HT1080 (cell line): Measurements from ENCODE around the gene CRIM1. TPM values are rescaled to one million over a fixed set of nuclear protein-coding genes. Genes with fewer than 3 reads are reported as not detected.
"Not testable (repeated sequence)": the region's sequence is repeated elsewhere in the genome, so short reads cannot be mapped to it uniquely, and the experiment has no call there.

ENCODE experiments used
- DNase-seq: peaks from one replicate; pipeline ENCODE4 v3.0.0-alpha.2; 2015; ENCODE audit warnings: low read depth
- polyA plus RNA-seq, 2 experiments: library from polyadenylated mRNA; depleted of rRNA; stranded (reverse); fragments of >200 nt; gene quantifications; 2 replicates each; pipeline ENCODE4 v1.2.3, GENCODE V29; 2015
- total RNA-seq: library from RNA; depleted of rRNA; stranded (reverse); fragments of >200 nt; shearing (Covaris generic); gene quantifications from 2 replicates; pipeline ENCODE4 v1.2.3, GENCODE V29; 2014; rRNA removed

Gene CRIM1, protein sequence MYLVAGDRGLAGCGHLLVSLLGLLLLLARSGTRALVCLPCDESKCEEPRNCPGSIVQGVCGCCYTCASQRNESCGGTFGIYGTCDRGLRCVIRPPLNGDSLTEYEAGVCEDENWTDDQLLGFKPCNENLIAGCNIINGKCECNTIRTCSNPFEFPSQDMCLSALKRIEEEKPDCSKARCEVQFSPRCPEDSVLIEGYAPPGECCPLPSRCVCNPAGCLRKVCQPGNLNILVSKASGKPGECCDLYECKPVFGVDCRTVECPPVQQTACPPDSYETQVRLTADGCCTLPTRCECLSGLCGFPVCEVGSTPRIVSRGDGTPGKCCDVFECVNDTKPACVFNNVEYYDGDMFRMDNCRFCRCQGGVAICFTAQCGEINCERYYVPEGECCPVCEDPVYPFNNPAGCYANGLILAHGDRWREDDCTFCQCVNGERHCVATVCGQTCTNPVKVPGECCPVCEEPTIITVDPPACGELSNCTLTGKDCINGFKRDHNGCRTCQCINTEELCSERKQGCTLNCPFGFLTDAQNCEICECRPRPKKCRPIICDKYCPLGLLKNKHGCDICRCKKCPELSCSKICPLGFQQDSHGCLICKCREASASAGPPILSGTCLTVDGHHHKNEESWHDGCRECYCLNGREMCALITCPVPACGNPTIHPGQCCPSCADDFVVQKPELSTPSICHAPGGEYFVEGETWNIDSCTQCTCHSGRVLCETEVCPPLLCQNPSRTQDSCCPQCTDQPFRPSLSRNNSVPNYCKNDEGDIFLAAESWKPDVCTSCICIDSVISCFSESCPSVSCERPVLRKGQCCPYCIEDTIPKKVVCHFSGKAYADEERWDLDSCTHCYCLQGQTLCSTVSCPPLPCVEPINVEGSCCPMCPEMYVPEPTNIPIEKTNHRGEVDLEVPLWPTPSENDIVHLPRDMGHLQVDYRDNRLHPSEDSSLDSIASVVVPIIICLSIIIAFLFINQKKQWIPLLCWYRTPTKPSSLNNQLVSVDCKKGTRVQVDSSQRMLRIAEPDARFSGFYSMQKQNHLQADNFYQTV
- total RNA-seq: 113 and 135 TPM in 2 replicates
- polyA plus RNA-seq (2015; cell fraction: cytosol; rRNA removed): 162 and 192 TPM in 2 replicates
- polyA plus RNA-seq (2015; cell fraction: nucleus; rRNA removed): 374 and 390 TPM in 2 replicates

DNA sequence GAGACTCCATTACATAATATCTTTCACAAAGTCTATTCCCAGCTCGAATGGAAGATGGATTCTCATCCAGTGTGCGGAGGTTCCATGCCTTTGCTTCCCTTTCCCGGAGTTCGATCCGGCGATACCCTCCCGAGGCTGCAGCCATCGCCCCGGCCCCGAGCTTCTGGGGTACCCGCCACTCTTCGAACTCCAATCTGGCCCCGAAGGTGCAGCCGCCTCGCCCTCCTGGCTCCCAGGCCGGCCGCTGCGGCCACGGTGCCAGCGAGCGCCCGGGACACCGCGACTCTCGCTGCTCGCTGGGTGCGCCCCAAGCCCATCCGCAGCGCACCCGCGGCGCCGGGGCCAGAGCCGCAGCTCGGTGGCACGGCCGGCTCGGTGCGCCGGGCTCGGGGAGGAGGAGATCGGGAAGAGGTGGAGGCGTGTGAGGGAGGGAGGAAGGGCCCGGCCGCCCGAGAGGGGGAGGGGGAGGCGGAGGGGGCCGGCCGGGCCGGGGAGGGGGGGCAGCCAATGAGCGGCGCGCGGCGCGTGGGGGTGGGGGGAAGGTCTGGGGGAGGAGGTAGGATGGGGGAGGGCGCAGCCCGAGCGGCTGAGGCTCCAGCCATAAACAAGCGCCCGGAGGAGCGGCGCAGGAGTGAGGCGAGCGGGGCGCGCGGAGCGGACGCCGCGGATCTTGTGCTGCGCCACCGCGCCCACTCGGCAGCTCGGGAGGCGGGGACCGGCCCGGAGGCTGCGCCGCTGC lies at the start of gene CRIM1:
Gene CRIM1 (plus strand): TSS at position 628 of the 739 bp plus-strand sequence. CDS start 515 bp downstream, outside the sequence.
- DNase-seq: peak; percentile 83

DNA sequence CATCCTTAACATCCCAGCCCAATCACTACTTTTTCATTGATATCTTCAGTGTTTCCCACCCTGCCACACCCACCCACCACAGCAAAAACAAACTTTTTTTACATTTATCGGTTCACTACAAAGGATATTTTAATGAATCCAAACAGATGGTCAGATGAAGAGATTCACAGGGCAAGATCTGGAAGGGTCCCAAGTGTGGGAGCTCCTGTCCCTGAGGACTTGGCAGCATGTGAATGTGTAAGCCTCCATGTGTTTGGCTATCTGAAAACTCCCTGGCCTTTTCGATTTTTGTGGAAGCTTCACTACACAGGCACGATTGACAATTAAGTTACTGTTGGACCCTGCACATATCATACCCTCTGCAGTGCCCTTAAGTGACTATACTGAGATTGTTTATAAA lies 48.1 kb upstream of the CRIM1 start:
- DNase-seq: no peak

DNA sequence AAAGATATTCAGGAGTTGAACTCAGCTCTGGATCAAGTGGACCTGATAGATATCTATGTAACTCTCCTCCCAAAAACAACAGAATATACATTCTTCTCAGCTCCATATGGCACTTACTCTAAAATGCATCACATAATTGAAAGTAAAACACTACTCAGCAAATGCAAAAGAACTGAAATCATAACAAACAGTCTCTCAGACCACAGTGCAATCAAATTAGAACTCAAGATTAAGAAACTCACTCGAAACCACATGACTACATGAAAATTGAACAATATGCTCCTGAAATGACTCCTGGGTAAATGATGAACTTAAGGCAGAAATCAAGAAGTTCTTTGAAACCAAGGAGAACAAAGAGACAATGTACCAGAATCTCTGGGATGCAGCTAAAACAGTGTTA lies 45.1 kb upstream of the CRIM1 start:
- DNase-seq: not testable (repeated sequence)

DNA sequence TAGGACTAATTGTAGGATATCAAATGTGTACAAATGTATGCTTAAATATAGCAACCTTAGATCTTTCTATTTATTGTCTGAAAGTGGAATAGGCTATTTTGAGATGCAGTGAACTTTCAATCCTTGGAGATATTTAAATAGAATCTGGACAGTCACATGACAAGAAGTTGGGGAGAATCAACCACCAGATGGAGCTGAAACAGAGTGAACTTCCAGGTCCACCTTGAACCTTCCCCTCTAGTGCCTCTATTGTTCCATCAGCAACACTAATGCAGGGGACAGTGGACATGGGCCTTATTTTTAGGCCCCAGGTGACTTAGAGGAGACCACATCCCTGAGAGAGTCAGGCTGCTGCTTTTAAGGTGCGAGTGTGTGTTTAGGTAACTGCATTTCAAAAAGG lies 37.0 kb upstream of the CRIM1 start:
- no peak for DNase-seq

DNA sequence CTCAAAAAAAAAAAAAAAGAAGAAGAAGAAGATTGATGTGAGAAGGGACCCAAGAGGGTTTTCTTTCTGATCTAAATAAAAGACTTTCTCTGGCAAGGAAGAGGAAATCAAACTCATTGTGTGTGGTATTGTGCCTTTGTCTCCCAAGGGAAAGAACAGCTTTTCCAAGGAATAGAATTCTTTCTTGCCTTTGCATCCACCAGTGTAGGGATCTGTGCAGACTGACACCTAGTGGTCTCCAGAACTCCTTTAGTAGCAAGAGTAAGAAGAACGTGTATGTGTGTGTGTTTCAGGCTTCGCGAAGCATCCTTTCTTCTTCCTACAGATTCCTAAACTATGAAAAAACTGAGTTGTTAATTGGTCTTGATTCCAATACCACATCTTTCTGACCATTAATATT lies 33.5 kb upstream of the CRIM1 start:
- peak; percentile 46 for DNase-seq

DNA sequence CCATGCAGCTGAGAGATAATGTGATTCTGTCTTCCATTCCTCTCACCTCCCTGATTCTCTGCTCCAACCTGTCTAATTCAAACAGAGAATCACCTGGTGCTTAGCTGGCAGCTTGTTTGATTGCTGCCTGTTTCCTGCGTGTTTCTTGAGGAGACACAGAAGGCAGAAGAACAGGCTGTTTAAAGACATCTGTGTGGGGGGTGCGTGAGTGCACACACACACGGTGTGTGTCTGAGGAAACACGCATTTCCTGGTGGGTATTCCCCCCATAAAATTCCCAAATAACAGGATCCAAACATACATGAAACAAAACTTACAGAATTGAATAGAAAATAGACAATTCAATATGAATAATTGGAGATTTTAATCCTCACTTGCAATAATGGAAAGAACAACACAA lies 29.3 kb upstream of the CRIM1 start:
- no peak for DNase-seq

DNA sequence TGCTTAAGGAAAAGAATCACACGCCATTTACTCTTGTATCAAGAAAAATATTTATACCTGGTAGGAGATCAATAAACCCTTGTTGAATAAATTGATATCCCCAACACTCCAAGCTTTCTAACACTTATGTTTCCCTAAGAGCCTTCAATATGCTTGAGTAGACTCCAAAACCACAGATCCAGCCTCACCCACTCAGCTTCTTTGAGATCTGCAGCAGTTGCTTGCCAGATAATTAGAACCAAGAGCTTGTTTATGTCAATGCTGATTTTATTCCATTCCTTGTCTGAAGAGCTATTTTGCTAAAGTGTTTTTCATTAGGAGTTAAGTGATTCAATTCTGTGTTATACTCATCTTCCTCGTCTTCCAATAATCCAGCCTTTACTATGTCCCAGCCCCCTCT lies 26.3 kb upstream of the CRIM1 start:
- DNase-seq: no peak

DNA sequence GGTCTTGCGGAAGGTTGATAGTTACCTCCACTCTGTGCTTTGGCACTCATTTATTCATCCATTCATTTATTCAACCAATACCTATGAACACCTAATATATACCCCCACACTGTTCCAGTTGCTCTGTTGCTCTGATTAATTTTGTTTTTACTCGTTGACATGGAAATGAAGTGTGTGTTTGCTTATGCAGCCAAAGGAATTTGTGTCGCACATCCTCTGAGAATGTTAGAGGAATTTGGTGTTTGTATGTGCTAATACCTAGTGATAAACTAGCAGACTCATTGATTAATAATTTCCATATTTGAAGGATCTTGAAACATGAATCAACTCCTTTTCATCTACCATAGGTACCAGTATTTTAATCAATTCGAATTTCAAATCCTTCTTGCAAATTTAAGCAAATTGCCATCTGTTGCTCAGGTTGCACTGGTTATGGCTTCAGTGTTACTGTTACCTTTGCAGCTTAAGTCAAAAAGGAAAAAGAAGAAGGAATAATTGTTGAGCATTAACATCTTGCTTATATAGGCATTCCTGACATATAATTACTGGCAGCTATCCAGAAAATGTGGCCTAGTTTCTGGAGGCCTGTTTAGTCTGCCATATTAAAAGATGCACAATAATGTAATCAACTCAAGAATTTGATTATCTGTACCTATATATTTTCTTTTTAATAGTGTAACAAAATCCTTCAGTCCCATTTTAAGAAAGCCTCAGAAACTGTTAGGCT lies 25.7 kb upstream of the CRIM1 start:
- peak; percentile 62 for DNase-seq

DNA sequence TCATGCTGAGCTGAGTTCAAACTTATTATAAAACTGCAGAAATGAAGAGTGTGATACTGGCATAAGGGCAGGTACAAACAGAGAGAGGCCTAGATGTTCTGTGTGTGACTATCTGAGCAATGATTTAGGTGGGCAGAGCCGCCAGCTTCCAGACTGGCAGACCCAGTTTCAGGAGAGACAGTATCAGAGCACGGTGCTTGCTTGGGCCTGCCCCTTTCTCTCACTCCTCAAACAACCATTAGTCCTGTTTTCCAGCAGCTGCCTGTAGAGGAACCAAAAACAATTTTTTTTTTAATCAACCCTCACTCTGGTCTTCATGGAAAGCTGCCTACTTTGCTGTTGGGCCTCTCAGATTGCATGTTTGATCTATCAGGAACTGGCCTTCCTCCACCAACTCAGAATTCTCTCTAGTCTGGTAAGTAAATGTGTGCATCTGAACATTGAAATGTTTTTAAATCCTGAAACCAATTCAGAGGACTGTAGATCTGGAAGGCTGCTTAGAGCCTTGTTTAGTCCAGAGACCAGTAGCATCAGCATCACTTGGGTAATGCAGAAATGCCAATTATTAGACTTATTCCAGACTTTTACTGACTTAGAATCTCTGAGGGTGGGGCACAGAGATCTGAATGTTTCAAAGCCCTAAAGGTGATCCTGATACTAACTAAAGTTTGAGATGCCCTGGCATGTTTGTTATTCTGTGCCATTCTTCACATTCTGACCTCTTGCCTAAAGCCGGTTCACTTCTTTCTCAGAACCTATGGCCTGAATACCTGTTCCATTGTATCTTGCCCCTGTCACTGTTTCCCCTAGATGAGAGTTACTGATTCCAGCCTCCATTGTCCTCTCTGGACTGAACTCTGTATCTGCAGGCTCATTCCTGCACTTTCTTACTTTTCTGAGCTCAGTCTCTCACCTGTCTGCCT lies 24.8 kb upstream of the CRIM1 start:
- no peak for DNase-seq

DNA sequence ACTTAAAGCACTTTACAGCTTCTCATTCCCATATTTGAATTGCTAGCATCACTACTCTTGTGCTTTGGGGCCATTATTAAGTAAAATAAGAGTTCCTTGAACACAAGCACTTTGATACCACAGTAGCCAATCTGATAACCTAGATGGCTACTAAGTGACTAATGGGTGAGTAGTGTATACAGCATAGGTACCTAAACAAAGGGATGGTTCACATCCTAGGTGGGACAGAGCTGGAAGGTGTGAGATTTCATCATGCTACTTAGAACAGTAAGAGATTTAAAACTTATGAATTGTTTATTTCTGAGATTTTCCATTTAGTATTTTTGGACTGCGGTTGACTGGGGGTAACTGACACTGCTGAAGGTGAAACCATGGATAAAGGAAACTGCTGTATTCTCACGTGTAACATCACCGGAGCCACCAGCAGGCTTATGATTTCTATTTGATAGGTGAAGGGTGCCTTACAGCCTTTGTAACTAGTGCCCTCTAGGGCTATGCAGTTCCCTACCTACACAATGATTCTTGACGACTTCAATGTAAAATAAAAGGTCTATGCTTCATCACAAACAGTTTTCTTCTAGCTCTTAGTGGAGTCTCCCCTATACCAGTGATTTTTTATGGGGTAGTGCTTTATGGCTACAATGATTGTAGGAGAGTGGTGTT lies 22.1 kb upstream of the CRIM1 start:
- no peak for DNase-seq

DNA sequence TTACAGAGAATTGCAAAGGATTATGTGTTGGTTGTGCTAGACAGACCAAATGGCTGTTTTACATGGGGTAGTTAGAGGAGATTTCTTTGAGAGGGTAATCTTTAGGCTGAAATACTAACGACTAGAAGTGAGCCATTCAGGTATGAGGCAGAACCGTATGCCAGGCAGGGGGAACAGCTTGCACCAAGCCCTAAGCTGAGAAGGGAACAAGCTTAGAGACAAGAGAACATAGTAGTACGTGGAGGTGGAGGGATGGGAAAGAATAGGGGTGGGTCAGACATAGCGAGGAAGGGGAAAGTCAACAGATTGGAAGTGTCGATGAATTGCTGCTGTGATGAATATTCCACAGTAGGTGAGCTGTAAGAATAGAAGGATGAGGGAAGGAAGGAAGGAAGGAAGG lies 20.0 kb upstream of the CRIM1 start:
- DNase-seq: no peak

DNA sequence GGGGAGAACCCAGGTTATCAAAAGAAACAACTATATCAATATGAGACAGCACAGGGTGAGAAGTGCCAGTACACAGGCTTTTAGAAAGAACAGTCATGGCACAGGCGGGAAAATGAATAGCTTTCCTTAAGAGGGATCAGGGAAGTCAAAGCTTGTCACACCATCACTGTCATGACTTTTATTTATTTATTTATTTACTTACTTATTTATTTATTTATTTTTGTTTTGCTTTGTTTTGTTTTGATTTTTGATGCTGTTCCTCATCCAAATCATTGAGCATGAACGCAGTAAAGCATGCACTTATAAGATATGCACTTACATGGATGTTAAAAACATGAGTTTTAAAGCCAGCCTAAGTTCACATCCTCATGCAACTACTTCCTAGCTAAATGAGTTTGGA lies 19.3 kb upstream of the CRIM1 start:
- no peak for DNase-seq

DNA sequence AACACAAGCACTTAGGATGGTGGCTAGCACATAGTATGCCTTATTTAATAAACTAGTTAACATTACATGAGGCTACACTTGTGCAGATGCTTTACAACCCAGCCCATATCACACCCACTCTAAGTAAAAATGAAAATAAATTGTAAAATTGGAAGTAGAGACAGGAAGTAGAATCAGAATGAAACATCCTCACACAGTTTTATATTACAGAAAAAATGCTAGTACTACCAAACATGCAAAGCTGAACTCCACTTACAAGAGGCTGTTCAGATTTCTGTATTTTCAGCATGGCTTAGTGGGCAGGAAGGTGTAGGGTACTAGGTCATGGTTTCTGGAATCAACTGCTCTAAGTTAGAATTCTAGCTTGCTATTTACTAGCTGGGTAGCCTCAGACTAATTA lies 18.2 kb upstream of the CRIM1 start:
- no peak for DNase-seq

DNA sequence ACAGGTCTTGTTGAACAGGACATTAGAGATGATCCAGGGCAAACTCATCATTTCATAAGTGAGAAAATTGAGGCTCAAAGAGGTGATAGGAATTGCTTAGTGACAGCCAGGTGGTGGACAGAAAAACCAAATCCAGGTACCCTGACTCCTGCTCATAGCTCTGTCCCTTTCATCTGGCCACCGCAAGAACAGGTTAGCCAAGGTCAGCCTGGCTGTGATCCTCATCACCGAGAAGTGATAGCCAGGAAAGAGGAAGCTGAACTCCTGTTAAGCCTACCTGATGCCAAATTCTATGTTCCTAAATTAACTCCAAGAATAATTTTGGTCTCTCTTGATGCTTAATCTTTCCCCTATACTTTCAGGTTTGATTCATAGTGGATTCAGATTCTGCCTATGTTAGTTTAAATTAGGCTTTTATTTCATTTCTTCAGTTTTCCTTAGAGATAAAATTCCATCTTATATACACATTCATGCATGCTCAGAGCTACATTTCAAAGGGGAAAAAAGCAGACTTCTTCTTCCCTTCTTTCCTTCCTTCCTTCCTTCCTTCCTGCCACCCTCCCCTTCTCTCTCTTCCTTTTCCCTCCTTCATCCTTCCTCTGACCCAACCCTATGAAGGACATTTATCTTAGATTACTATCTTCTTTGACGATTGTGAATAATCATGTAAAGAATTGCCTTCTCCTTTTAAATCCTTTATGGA lies 17.3 kb upstream of the CRIM1 start:
- DNase-seq: no peak

DNA sequence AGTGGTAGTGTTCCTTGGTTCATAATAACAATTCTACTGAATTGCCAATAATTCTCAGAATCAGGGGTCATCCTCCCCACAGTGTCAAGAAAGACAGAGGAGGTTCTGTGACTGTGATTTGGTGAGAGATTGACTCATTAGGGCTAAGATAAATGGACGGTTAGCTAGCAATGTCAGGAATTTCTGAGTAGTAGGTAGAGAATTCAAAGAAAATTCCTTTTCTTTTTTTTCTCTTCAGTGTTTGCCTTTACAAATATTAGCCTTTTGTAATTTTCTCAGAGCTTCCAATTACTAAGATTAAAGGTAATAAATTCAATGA lies 16.8 kb upstream of the CRIM1 start:
- peak; percentile 87 for DNase-seq

DNA sequence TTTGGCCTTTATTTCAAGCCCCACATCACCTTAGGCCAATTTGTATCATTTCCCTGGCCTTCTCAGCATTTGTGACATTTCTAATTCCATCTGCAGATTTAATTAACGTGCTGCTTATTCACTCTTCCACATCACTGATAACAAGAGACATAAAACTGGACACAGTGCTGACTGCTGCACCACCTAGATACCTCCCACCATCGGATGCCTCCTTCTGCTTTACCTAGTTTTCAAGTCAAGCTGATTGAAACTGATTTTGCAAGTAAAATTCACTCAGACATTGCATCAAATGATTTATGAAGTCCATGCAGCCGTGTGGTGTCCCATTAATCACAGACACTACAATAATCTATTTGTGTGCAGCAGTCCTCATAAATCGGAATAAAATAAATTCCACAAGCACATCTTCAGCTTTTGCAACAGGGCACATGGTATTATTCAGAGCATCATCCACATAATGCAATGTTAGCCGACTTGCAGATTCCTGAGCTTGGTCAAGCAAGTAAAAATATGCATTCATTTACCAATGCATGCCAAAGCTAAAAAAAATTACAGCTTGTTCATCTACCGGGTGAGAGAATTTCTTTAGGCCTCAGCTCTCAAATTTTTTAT lies 15.9 kb upstream of the CRIM1 start:
- DNase-seq: no peak

DNA sequence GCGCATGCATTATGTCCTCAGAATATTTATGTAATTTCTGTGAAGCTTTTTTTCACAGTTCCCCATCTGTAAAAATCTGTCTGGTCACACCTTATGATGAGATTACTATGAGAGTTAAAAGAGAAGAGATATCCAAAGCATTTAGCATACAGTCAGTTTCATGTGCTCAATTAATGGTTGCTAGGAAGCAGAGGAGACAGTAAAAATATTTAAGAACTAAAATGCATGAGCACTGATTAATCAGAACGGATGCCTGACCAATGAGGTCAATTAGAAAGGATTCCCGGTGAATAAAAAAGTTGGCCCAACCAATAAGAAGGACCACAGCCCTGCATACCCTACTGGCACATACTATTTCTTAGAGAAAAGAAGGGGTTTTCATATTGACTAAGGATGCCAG lies 12.0 kb upstream of the CRIM1 start:
- no peak for DNase-seq

DNA sequence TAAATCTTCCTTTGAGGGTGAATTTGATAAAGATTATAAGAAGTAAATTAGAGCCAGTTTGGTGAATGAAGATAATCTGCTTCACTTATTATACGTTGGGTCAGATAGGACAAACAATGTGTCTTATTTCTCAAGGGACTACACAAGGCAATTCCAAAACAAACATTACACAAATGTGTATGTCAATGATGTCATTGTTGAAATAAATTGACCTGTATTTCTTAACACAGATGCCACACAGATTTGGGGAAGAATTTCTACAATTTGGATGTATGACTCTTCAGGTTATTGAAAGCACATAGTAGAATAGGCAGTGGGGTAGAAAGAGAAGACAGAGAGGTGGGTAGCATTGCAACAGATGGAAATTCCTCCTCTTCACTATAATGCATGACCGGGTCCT lies 6.9 kb upstream of the CRIM1 start:
- no peak for DNase-seq
